HG03342 (cell line): ENCODE data around the gene SNAI3.

ENCODE experiments used
- ATAC-seq: cut with Tn5 transposase; IDR thresholded peaks from one replicate; pipeline ENCODE4 v1.9.1; 2021; ENCODE audit warnings: mild to moderate bottlenecking, moderate library complexity; ENCODE audit not compliant: unreplicated experiment

The SNAI3 gene

GRCh38 chr16:88636488-88637265 lies 49.6 kb downstream of the SNAI3 start:
- no peak for ATAC-seq

GRCh38 chr16:88635671-88636319 lies 50.5 kb downstream of the SNAI3 start:
- ATAC-seq: no peak

GRCh38 chr16:88634994-88635670 lies 51.2 kb downstream of the SNAI3 start:
- no peak for ATAC-seq

DNA sequence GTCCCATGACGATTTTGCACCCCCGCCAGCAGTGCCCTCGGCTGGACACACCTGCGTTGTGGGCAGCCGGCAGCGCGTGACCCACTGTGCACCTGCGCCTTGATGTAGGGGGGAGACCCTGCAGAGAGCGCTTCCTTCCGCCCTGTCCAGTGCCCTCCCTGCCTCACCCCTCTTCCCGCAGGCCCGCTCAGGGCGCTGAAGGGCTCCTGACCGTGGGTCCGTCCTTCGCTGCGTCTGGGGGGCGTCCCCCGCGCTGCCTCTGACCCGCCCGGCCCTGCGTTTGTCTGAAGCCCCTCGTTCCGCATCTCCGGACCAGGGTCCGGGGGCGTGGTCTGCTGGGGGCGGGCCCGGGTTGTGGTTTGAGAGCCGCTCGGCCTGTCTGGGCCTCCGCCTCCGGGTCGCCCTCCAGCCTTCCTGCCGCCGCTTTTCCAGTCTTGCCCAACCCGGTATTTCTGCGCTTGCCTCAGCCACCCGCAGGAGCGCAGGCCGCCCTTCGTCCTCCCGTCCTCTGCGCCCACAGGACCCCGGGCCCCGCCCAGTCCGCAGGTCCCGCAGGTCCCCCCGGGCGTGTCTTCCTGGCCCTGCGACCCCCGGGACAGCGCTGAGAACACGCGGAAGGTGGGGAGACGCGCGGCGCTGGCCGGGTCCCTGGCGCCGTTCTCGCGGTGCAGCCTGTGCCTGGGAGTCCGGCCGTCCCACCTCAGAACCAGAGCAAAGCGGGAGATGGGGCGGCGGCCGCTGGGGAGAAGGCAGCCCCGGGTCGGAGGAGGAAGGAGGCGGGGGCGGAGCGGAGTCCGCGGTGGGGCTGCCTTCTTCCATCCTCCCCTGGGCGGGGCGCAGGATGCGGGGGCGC lies 51.9 kb downstream of the SNAI3 start:
- peak; percentile 37 for ATAC-seq

DNA sequence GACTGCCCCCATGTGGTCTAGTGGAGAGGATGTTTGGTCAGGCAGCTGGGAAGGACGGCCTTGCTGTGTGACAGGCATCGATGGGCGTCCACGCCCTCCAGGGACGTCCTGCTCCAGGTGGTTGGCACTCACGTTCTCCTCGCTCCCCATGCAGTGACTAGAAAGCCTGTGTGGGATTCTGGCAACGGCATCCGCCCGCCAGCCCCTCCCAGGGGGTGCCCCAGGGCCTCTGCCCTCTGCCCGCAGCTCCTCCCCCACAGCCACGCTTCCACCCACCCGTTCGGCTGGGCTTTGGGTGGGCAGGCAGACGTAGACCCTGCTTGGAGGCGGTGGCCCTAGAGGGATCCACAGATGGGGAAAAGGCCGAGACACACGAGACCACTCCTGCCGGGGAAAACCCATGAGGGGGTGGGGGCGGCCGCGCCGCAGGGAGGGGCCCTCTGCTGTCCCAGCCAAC lies 52.6 kb downstream of the SNAI3 start:
- peak; percentile 14 for ATAC-seq

DNA sequence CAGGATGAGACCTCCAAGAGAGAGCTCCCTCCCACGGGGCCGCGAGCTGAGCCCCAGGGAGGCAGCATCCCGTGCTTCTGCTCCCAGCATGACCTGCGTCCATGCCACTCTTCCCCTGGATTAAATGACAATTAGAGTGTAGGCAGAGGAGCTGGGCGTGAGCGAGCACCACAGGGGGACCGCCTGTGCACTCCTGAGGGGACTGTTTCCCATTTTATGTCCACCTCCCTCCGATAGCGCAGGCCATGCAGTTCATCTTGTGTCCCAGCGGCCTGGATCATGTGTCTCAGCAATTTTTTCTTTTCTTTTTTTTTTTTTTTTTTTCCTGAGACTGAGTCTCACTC lies 53.7 kb downstream of the SNAI3 start:
- ATAC-seq: no peak

- ATAC-seq: no peak
Measured at GRCh38 chr16:88631920-88632586, 54.3 kb downstream of the SNAI3 start.

GRCh38 chr16:88631384-88631783 lies 54.9 kb downstream of the SNAI3 start:
- ATAC-seq: no peak

DNA sequence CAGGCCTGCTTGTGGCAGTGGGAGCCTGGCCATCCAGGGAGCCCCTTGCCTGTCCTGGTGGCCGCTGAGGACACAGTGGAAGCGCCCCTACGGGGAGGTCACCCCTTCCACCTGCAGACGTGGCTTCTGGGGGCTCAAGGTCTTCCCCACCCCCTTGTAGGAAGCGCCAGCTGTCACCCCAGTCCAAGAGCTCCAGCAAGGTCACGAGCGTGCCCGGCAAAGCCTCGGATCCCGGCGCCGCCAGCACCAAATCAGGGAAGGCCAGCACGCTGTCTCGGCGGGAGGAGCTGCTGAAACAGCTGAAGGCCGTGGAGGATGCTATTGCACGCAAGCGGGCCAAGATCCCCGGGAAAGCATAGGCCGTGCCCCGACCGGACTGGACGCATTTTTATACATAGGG lies 55.4 kb downstream of the SNAI3 start:
- no peak for ATAC-seq

- ATAC-seq: no peak
Measured at GRCh38 chr16:88630433-88630832, 55.9 kb downstream of the SNAI3 start.

DNA sequence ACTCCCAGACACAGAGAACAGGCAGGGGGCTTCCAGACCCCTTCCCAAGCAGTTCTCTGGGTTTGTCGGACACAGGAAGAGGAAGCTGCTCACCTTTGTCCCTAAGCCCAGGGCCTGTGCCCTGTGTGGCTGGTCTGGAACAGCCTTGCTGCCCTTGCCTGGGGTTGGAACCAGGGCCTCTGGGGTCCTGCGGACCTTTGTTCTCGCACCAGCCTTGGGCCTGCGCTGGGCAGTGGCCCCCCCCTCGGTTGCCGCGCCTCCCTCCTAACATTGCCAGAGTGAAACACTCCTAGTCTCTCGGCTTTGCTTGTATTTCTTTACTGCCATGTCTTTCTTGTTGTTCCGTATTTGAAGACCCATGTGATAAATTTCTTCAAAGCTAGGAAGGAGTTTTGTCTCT lies 56.5 kb downstream of the SNAI3 start:
- no peak for ATAC-seq

DNA sequence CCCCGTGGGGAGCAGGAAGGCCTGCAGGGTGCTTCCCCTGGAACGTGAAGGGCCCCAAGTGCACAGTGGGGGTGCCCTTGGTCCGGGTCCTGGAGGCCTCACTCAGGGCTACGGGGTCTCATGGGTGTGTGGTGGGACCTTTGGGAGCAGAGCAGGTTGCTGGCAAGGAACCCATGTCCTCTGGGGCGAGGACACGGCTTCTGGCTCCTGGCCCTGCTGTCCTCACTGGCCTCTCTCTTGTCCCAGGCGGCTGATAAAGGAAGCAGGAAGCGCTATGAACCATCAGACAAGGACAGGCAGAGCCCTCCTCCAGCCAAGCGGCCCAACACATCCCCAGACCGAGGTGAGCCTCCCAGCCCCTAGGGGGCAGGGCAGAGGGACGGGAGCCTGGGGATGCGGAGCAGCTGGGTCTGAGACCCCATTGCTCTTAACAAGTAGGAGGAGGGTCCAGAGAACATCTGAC lies 57.8 kb downstream of the SNAI3 start:
- ATAC-seq: no peak
